Measurements from ENCODE around the gene MARK1. TPM values are rescaled to one million over a fixed set of nuclear protein-coding genes. Genes with fewer than 3 reads are reported as not detected.

MARK1 gene
- total and polyA plus RNA-seq, 2 of the 13 experiments (the other 11 are each of a cell fraction or from before 2014, with no cell fraction given): not detected

DNA sequence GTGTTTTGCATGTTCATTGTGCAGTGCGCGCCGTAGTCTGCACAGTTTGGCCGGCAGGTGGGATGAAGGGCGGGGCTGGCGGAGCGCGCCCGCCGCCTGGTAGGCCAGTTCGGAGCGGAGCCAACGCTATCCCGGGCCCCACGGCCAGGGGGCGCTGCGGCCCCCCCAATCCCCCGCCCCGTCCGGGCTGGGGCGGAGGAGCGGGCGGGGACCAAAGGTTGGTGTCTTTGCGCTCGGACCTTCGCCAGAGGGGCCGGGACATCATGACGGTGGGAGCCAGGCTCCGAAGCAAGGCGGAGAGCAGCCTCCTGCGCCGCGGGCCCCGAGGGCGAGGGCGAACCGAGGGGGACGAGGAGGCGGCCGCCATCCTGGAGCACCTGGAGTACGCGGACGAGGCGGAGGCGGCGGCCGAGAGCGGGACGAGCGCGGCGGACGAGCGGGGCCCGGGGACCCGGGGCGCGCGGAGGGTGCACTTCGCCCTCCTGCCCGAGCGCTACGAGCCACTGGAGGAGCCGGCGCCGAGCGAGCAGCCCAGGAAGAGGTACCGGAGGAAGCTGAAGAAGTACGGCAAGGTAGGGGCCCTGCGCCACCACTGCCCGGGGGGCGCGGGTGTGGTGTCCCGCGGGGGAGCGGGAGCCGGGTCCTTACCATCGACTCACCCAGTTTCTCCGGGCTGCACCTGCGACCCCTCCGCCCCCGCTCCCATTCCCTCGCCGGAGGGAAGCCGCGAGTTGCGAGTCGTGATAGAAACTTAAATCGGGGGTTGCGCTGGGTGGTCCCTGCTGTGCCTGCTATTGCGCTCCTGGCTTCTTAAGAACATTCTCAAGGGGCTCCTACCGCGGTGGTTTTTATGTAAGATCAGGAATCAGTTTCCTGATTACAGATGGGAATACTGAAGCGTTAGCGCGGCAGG lies 162.5 kb downstream of the MARK1 start, which contains the start of gene C1orf115 (continued):
- TF ChIP-seq, protein P1, sequence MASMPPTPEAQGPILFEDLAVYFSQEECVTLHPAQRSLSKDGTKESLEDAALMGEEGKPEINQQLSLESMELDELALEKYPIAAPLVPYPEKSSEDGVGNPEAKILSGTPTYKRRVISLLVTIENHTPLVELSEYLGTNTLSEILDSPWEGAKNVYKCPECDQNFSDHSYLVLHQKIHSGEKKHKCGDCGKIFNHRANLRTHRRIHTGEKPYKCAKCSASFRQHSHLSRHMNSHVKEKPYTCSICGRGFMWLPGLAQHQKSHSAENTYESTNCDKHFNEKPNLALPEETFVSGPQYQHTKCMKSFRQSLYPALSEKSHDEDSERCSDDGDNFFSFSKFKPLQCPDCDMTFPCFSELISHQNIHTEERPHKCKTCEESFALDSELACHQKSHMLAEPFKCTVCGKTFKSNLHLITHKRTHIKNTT (CRISPR knock-in tag; IDR thresholded peaks at IDR 0.05): no peak
- TF ChIP-seq GZF1 (CRISPR knock-in tag; IDR thresholded peaks at IDR 0.05): 0 out of 2 replicates have a peak, but pooled peaks have one; percentile 41
- no peak for TF ChIP-seq KLF13 (CRISPR knock-in tag; IDR thresholded peaks at IDR 0.05)
- peak; percentile 23; the same call in 1 of the 2 replicates for TF ChIP-seq ZHX1 (CRISPR knock-in tag; IDR thresholded peaks at IDR 0.05; ENCODE audit: low read depth)
- no peak for TF ChIP-seq ZNF652 (CRISPR knock-in tag; IDR thresholded peaks at IDR 0.05; ENCODE audit: borderline replicate concordance, low read depth)
- no peak for TF ChIP-seq ZNF850 (CRISPR knock-in tag; conservative IDR thresholded peaks at IDR 0.05)
- TF ChIP-seq SSRP1 (CRISPR knock-in tag; IDR thresholded peaks at IDR 0.05): no peak
- no peak for TF ChIP-seq ZFP62 (CRISPR knock-in tag; IDR thresholded peaks at IDR 0.05)
- TF ChIP-seq ZNF687 (CRISPR knock-in tag; IDR thresholded peaks at IDR 0.05): peak; percentile 90
- TF ChIP-seq, protein P2, sequence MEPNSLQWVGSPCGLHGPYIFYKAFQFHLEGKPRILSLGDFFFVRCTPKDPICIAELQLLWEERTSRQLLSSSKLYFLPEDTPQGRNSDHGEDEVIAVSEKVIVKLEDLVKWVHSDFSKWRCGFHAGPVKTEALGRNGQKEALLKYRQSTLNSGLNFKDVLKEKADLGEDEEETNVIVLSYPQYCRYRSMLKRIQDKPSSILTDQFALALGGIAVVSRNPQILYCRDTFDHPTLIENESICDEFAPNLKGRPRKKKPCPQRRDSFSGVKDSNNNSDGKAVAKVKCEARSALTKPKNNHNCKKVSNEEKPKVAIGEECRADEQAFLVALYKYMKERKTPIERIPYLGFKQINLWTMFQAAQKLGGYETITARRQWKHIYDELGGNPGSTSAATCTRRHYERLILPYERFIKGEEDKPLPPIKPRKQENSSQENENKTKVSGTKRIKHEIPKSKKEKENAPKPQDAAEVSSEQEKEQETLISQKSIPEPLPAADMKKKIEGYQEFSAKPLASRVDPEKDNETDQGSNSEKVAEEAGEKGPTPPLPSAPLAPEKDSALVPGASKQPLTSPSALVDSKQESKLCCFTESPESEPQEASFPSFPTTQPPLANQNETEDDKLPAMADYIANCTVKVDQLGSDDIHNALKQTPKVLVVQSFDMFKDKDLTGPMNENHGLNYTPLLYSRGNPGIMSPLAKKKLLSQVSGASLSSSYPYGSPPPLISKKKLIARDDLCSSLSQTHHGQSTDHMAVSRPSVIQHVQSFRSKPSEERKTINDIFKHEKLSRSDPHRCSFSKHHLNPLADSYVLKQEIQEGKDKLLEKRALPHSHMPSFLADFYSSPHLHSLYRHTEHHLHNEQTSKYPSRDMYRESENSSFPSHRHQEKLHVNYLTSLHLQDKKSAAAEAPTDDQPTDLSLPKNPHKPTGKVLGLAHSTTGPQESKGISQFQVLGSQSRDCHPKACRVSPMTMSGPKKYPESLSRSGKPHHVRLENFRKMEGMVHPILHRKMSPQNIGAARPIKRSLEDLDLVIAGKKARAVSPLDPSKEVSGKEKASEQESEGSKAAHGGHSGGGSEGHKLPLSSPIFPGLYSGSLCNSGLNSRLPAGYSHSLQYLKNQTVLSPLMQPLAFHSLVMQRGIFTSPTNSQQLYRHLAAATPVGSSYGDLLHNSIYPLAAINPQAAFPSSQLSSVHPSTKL (CRISPR knock-in tag; IDR thresholded peaks at IDR 0.05): peak; percentile 80
- TF ChIP-seq ZNF747 (CRISPR knock-in tag; IDR thresholded peaks at IDR 0.05; ENCODE audit: borderline replicate concordance): peak; percentile 37; the same call in 1 of the 2 replicates
- no peak for TF ChIP-seq KMT2B (CRISPR knock-in tag; IDR thresholded peaks at IDR 0.05)
- TF ChIP-seq XBP1 (CRISPR knock-in tag; IDR thresholded peaks at IDR 0.05): no peak
- no peak for TF ChIP-seq MTA3 (CRISPR knock-in tag; IDR thresholded peaks at IDR 0.05)
- no peak for TF ChIP-seq HNRNPH1 (optimal IDR thresholded peaks at IDR 0.05; ENCODE audit: low read depth, low read length)
- TF ChIP-seq NCOA5 (CRISPR knock-in tag; IDR thresholded peaks at IDR 0.05): no peak
- peak; percentile 65 for TF ChIP-seq ARNT2 (CRISPR knock-in tag; IDR thresholded peaks at IDR 0.05; ENCODE audit: low read depth)
- no peak for TF ChIP-seq ISX (CRISPR knock-in tag; conservative IDR thresholded peaks at IDR 0.05)
